GM19238 (cell line): ENCODE measurements around the gene POLR2E.
"Not testable (repeated sequence)": the region's sequence is repeated elsewhere in the genome, so short reads cannot be mapped to it uniquely, and the experiment has no call there.

Experiments used
- DNase-seq: peaks from one replicate; pipeline ENCODE4 v3.0.0; 2011; ENCODE audit warnings: low spot score; ENCODE audit not compliant: insufficient read length

Gene POLR2E

DNA sequence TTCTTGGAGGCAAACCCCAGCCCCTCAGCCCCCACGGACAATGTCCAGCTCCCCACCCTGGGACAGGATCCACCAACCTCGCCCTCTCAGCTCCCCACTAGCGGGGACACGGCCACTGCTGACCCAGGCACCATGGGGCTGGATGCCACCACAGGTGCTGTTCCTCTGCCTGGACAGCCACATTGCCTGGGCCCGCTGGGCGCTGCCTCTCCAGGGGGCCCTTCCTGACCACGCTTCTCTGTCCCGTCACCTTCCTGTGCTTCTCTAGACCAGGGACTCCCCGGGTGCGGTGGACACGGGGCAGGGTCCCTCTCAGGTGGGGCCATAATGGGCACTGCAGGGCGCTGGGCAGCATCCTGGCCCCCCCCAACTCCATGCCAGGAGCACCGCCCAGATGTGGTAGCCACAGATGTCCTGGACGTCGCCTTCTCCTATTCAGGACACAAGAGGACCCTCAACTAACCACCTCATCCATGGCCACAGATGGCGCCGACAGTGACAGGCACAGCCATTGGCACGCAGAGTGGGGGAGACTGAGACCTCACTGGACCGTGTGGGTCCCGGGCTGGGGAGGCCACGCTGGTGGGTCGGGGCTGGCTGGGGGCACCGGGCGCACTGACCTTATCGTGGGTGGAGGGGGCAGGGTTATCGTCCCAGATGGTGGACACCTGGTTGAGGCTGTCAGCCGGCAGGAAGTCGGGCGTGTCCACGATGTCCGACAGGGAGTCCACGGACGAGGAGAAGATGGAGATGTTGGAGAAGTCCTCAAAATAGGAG lies 32.0 kb upstream of the POLR2E start:
- no peak for DNase-seq

DNA sequence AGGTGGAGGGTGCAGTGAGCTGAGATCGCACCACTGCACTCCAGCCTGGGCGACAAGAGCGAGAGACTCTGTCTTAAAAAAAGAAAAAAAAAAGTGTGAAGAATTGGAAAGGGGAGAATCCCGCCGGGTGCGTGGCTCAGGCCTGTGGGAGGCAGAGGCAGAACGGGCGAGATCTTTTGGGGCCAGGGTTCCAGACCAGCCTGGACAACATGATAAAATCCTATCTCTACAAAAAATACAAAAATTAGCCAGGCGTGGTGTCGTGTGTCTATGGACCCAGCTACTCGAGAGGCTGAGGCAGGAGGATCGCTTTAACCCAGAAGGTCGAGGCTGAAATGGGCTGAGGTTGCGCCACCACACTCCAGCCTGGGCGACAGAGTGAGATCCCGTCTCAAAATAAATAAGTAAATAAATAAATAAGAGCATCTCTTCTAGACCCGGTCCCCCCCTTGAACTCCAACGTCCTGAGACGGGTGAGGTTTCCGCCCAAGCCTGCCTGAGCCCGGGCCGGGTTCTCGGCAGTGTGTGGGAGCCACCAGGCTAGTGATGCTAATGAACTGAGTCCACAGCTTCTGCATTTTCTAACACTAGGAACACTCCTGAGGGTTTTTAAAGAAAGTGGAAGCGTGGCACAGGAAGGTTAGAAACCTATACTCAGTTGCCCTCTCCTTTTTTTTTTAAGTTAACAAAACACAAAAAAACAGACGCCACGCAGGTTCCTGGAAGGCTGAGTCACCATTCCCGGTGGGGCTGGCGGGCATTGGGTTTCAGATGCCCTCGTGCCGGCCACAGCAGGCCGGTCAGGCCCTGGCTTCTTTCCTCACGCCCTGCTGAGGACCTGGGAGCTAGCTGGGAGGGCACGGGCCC lies 30.7 kb upstream of the POLR2E start:
- DNase-seq, result no peak

DNA sequence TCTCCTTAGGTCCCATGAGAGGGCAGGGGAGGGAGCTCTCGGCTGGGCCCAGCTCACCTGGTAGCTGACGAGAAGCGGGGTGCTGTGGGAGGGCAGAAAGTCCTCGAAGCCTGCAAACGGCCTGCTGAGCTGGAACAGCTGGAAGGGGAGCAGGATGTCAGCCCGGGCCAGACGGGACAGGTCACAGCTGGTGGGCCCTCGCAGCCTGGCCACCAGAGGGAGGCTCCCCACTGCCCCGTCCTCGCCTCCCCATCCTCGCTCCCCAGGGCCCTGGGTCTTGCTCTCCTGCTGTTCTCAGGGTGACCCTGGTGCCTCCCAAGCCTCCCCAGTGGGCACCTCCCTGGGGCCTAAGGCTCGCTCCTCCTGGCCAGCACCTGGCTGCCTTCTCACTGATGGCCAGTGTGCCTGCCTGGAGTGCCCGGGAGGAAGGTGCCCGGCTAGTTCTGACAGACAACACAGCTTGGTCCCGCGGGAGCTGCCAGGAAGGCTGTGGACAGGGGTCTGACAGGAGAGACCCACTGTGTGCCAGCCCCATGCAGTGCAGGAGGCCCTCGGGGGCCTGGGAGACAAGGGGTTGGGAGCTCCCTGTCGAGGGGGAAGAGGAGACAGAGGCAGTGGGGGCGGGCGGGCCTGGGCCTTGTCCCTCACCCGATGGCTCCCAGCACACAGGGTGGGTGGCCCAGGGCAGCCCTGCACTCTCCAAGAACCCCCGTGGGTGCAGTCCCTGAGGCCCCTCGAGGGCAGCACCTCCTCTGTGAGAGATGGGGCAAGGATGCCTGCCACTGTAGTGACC lies 28.9 kb upstream of the POLR2E start:
- no peak for DNase-seq

DNA sequence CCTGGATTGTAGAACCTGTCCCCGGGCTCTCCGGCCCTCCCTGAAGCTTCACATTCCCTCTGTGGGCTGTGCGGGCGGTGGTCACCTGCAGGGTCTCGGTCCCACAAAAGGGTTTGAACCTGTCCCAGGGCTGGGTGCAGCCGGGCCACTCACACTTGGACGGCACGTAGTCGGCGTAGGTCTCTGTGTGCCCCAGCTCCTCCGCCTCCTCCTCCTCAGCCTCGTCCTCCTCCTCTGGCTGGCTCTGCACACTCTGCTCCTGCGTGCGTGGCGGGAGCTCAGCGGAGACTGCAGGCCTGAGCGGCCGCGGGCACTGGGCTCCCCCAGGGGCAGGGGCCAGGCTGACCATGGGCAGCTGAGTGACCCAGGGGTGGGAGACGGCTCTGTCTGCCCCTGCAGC lies 28.2 kb upstream of the POLR2E start:
- no peak for DNase-seq

DNA sequence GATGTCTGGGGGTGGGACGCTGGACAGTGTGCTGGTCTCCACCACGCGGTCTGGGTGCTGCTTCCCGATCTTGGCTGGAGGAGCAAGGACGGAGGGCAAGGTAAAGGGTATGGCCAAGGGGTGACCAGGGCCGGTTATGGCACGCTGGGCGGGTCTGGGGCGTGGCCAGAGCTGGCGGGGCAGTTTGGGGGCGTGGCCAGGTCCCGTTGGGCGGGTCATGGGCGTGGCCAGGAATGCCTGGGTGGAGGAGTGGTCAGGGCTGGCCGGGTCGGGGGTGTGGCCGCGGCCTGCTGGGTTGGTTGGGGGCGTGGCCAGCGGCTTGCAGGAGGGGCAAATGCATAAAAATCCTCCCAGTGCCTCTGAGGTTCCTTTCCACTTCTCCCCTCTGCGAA lies 27.8 kb upstream of the POLR2E start:
- DNase-seq, result peak; percentile 67

DNA sequence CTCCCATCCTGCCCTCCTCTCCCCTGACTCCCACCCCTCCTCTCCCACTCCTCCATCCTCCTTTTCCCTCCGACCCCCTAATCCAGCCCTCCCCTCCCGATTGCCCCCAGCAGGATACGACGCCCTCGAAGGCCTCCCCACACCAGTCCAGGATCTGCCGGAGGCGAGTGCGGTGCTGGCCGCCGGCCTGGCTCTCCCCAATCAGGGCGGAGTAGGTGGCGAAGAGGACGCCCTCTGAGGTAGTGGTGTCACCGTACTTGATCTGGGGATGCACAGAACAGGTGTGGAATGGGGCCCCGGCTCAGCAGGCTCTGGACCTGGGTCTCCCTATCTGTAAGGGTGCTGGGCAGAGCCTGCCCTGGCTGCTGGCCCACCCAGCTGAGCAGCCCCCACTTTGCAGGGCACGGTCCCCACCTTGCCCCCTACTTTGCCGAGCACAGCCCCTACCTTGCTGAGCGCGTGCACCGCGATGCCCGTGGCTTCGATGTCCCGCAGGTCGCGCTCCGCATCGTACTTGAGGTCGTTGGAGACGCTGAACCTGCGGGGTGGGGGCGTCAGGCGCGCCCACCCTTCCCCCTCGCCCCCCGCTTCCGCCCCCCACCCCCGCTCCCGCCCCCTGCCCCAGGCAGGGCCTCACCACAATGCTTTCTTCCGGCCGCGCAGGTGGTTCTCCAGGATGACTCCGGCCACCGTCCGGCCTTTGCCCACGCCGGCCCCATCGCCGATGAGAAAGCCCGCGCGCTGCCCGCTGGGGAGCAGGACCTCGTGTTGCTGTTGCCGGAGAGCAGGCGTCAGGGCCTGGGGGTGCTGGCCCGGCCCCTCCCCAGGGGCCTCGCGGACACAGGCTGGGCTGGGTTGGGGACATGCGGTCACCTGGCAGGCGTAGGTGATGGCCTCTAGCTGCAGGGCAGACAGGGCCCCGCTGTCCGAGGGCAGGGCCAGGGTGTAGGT lies 27.1 kb upstream of the POLR2E start:
- DNase-seq, result no peak

DNA sequence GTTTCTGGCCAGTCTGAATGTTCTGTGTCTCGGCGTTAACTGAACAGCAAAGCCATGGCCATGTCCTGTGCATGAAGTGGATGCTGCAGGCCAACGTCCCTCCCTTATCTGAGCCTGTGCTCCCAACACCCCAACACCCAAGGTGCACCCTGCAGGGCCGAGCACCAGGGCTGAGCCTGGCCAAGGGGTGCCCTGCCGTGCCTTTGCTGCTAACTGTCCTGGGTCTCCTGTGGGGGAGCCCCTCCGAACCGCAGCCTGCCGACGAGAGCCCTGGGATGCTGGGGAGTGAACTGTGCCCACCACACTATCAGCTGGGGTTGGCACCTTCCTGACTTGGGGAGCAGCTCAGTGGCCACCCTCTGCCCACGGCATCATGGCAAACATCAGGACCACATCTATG lies 26.2 kb upstream of the POLR2E start:
- DNase-seq, result no peak

DNA sequence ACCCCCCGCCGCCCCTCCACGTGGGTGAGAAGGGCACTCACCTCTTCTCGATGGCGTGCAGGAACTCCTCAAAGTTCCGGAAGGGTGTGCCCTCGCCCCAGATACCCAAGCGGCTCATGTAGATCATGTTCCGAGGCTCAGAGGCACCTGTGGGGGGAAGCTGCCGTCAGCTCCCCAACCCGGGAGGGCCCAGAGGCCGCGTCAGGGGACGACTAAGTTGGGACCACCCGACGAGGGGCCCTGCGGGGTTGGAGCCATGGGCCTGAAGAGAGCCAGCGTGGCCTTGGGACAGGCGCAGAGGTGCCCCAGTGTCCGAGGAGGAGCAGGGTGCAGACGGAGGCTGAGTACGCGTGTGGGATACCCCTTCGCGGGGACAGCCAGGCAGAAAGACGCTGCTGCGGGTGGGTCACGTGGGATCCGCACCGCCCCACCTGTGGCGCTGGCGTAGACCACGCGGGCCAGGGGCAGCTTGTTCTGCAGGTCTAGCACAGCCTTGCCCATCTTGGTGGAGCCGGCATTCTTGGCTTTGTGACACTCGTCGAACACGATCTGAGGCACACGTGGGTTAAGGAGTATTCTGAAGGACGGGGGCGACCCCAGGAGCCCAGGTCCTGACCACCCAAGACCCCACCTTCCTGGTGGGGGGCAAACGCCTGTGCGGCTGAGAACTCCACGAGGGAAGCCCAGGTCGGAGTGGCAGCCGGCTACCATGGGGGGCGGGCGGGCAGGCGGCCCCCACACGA lies 24.5 kb upstream of the POLR2E start:
- DNase-seq, result no peak

DNA sequence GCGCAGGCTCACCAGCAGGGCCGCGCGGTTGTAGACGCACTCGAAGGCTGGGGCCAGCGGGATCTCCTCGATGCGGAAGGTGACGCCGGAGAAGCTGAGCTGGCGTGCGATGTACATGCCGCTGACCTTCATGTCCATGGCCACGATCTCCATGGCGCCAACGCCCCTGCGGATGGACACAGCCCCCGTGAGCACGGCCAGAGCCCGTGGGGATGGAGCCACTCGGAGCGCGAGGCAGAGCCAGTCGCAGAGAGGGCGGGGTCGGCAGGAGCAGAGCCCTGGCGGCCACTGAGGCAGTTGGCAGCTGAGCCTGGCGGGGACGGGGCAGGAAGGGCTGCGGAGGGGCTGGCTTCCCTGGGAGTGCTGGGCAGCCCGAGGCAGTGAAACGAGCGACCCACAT lies 23.8 kb upstream of the POLR2E start:
- DNase-seq, result no peak

DNA sequence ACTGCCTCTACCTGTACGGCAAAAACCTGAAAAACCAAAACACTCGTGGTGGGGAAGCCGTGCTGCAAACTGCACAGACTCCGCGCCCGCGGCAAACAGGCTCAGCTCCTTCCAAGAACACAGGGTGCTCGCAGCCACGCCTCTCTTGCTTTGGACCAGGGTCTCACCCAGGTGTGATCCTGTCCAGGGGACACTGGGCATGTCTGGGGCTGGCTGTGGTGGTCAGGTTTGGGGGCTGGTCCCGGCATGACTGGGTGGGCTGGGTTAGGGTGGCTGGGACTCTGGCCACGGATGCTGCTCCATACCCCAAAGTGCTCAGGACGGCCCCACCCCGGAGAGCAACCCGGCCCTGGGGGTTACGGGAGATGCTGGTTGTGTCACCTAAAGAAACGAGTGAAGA lies 22.5 kb upstream of the POLR2E start:
- DNase-seq, result no peak

DNA sequence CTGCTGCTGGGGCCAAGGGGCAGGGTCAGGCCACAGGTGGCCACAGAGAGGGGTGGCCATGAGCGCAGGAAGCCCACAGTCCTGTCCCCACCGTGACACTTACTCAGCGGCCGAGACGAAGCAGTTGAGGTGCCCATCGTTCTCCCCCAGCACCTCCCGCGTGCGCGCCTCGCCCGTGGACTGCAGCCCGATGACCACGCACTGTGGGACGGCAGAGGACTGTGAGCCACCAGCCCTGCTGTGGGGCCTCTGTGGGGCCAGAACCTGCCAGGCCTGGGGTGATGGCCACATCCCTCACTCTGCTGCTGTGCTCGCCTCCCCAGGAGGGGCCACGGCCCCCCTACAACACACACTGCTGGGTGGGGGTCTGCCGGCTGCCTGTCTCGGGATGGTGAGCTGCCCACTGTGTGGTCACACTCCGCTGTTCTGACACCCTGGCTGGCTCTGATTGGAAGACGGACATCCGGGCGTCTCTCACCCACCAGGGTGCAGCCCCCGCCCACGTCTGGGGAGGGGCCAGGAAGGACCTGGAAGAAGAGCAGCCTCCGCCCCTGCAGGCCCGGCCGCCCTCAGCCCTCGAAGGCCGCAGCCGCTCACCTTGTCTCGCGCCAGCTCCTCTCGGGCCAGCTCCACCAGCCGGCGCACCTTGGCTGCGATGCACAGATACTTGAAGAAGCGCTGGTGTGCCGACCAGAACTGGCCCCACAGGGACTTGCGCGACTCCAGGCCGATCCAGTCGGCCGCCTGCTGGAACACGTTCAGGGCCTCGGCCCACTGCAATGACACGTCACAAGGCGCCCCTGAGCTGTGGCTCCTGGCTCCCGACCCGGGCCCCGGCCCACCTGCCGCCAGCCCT lies 21.8 kb upstream of the POLR2E start:
- no peak for DNase-seq

DNA sequence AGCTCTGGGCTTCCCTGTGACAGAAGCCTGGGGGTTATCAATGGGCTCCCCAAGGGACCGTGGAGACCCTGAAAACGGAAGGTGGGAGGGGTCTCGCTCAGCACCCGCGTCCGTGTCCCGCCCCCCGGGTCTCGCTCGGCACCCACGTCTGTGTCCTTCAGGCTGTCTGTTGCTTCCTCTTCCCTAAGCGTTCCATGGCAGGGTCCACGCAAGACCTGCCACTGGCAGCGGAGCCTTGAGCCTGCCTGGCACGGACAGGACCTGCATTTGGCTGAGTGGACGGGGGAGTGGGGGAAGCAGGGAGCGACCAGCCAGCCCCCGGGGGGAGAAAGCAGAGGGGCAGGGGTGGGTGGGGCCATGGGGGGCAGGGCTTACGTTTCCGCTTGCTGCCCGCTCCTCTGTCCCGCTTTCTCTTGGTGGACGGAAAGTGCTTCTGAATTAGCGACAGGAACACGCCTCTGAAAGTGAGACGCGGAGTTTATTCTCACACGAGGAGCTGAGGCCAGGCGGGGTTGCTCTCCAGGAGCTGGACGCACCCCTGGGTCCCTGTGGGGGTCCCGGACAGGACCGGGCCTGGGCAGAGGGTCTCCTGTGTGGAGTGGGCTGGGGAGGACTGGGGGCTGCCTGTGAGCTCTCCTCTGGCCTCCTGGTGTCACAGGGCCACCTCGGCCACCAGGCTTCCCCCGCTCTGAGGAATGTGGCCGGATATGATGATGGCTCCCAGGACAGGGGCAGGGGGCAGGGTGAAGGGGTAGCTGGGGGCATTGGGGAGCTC lies 20.7 kb upstream of the POLR2E start:
- no peak for DNase-seq

DNA sequence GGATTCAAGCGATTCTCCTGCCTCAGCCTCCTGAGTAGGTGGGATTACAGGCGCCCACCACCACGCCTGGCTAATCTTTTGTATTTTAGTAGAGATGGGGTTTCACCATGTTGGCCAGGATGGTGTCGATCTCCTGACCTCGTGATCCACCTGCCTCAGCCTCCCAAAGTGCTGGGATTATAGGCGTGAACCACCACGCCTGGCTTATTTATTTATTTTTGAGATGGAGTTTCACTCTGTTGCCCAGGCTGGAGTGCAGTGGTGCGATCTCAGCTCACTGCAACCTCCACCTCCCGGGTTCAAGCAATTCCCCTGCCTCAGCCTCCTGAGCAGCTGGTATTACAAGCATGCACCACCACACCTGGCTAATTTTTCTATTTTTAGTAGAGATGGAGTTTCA lies 19.6 kb upstream of the POLR2E start:
- not testable (repeated sequence) for DNase-seq

DNA sequence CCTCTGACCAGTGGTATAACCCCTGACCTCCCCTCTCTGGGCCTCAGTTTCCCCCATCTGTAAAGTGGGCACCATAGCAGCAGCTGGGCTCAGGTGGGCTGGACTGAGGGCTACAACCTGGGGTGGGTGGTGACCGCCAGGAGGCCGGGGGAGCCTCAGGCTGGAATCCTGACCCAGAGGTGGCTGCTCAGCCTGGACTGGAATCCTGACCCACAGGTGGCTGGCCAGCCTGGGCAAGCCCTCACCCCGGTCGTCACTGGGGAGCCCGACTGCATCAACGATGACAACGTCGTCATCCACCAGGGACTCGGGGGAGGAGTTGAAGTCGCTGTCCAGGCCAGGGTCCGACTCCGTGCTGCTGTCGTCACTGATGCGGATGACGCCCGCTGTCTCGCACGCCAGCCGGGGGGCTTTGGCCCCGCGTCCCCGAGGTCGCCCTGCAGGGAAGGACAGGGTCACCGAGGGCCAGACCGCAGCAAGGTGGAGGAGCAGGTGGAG lies 18.9 kb upstream of the POLR2E start:
- DNase-seq, result no peak

DNA sequence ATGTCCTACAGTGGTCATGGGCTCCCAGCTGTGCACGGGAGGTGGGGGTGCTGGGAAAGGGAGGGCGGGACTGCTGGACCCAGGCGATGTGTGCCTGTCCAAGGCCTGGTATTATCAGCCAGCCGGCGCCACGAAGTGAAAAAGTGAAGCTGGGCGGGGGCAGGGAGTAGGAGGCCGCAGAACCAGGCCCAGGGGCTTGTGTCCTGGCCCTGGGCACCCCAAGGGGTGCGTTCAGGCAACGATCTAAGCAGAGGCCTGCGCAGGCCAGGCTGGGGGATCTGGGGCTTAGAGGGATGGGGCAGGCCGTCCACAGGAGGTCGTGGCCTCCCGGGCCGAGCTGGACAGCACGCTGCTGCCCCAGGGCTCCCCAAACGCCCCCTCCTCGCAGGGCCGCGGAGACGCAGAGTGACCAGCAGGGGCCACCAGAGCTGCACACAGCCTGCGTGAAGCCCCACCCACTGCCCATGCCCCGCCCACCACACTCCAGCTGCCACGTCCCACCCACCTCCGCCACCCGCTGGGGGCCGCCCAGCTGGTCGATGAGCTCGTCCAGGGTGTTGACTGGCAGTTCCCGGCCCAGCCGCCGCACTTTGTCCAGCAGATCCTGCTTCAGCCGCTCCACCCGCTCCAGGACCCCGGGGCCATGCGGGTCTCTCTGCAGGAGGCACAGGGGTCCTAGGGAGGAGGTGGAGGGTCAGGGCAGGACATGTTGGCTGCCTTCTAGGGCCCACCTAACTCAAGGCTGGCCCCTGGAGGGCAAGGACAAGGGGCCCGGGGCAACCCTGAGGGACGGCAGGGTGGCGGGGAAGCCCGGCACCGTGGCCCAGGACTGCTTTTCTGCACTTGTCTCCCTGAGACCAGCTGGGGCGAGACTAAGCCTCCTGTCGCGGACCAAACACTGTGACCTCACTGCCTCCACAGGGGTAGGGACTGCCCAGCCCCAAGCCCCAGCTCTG lies 18.1 kb upstream of the POLR2E start:
- DNase-seq, result peak; percentile 99

DNA sequence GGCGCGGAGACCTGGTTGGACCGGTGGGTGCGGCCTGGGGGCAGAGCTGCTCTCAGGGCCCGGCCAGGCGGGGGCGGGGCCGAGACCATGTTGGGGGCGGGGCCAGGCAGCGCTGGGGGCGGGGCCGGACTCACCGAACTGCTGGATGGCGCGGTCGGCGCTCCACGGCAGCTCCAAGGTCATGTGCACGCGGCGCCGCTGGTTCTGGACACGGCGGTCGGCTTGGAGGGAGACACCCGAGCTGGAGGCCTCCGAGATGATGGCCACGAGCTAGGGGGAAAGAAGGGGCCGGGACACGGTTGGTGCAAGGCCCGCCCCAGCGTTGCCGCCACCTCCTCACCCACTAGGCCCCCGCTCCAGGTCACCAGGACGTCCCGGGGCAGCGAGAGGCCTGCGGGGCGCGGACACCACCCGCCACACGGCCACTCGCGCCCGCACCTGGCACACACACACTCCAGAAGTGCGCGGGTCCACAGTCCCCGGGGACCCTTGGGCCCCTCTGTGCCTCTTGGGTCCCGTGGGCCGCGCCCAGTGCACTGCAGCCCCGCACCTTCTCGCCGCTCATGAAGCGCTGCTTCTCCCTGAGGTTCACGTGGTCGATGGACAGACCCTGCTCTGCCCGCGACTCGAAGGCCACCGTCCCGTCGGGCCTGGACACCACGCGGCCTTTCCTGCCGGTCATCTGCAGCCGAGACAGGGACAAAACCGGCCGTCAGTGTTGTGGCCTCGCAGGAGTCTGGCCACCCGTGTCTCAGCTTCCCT lies 17.3 kb upstream of the POLR2E start:
- DNase-seq, result no peak
